Activated CD4-positive, CD25-positive, alpha-beta regulatory T cell treated with anti-CD3 and anti-CD28 coated beads, Interleukin-2, amount 50 U/mL, for 16 hours (primary cell): Measurements from ENCODE around the gene CACNA1G.

ENCODE experiments used
- DNase-seq: peaks from one replicate; pipeline ENCODE4 v3.0.0-alpha.2; 2020; ENCODE audit warnings: low read depth, low spot score

CACNA1G gene

GRCh38 chr17:50672071-50672470, 111.6 kb downstream of the CACNA1G start:
- DNase-seq = no peak

DNA sequence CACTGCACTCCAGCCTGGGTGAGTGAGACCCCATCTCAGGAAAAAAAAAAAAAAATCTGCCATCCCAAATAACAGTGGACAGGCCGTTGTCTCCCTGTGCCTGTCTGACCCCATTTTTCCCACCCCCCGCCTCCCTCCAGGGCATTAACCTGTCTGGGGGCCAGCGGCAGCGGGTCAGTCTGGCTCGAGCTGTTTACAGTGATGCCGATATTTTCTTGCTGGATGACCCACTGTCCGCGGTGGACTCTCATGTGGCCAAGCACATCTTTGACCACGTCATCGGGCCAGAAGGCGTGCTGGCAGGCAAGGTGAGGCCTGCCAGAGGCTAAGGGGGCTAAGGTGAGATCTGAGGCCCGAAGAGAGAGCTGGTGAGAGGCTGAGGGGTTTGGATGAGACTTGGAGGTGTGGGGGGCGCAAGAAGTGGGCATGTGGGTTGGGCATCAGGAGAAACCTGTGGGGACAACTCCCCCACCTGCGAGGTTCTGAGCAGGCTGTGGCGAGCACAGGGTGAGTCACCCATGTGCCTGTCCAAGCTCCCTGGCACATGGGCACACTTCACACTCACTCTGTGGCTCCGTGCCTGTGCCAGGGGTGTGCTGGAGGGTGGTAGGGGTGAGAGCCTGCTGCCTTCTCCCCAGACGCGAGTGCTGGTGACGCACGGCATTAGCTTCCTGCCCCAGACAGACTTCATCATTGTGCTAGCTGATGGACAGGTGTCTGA, 112.5 kb downstream of the CACNA1G start:
- no peak for DNase-seq

GRCh38 chr17:50675190-50675589, 114.7 kb downstream of the CACNA1G start:
- DNase-seq = no peak

GRCh38 chr17:50675627-50676026, 115.1 kb downstream of the CACNA1G start:
- DNase-seq = no peak

GRCh38 chr17:50676065-50676975, 115.8 kb downstream of the CACNA1G start:
- no peak for DNase-seq
